Mucosa of stomach (tissue), 1 donor: Measurements from ENCODE around the gene TMEM263.

Experiments used
- H3K27me3 ChIP-seq: one replicate; pipeline ENCODE4 v1.7.0; 2013; ENCODE audit warnings: mild to moderate bottlenecking, low read length; ENCODE audit not compliant: control insufficient read depth, insufficient read depth
- H3K36me3 ChIP-seq: one replicate; pipeline ENCODE4 v1.7.0; 2013; ENCODE audit warnings: low read length; ENCODE audit not compliant: control insufficient read depth, insufficient read depth
- H3K4me1 ChIP-seq: one replicate; pipeline ENCODE4 v1.7.0; 2013; ENCODE audit warnings: mild to moderate bottlenecking, low read length; ENCODE audit not compliant: control insufficient read depth, insufficient read depth
- H3K4me3 ChIP-seq: one replicate; pipeline ENCODE4 v1.7.0; 2013; ENCODE audit warnings: low read length
- H3K9ac ChIP-seq: one replicate; pipeline ENCODE4 v1.7.0; 2013; ENCODE audit warnings: mild to moderate bottlenecking, low read length, moderate library complexity
- H3K9me3 ChIP-seq: one replicate; pipeline ENCODE4 v1.7.0; 2013; ENCODE audit warnings: mild to moderate bottlenecking, low read length, moderate library complexity; ENCODE audit not compliant: control insufficient read depth
- donor health status: Pancreatic carcinoma.

The TMEM263 gene

DNA sequence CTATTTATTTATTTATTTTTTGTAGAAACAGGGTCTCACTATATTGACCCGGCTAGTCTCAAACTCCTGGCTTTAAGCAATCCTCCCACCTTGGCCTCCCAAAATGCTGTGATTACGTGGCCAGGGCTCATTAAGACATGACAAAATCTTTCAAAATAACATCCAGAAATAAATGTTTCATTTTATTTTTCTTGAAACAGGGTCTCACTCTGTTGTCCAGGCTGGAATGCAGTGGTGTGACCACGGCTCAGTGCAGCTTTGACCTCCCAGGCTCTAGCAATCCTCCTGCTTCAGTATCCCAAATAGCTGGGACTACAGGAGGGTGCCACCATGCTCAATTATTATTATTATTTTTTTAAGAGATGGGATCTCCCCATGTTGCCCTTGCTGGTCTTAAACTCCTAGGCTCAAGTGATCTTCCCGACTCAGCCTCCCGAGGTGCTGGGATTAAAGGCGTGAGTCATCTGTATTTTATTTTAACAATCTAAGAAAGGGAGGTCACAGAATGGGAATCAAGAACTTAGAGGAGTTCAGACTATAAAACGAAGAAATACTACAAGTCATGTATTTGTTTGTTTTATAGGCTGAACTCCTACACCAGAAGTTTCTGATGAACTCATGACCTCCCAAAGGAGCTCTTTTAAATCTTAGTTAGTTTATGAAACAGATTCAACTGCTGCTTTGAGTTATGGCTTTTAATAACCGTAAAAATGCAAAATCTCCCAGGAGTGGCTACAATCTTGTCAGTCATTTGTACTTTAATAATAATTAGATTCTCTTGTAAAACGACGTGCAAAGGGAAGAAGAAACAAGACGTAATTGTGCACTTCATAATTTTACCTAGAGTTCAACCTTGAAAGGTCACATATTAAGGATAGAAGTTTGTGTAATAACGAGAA lies 2.1 kb upstream of the TMEM263 start:
- no peak overlapping the region for H3K4me3 ChIP-seq
- no peaks in the 10 kb centered on the region for H3K9me3 ChIP-seq

GRCh38 chr12:106954462-106955376 lies 988 bp upstream of the TMEM263 start:
- H3K36me3 ChIP-seq = no peaks in the 10 kb centered on the region
- no peaks in the 10 kb centered on the region for H3K9me3 ChIP-seq
- H3K9ac ChIP-seq = peak overlapping the region; percentile 49
- H3K27me3 ChIP-seq = no peaks in the 10 kb centered on the region
- H3K4me1 ChIP-seq = peaks cover 4% of the 10 kb centered on the region
- peak overlapping the region; percentile 44 for H3K4me3 ChIP-seq

More for the DNA sequence above, 2.1 kb upstream of the TMEM263 start:
- Histone ChIP-seq H3K27me3 (no peaks in the 10 kb centered on the region), H3K36me3 (no peaks in the 10 kb centered on the region), H3K9ac (no peak overlapping the region), H3K4me1 (peaks cover 3% of the 10 kb centered on the region)

DNA sequence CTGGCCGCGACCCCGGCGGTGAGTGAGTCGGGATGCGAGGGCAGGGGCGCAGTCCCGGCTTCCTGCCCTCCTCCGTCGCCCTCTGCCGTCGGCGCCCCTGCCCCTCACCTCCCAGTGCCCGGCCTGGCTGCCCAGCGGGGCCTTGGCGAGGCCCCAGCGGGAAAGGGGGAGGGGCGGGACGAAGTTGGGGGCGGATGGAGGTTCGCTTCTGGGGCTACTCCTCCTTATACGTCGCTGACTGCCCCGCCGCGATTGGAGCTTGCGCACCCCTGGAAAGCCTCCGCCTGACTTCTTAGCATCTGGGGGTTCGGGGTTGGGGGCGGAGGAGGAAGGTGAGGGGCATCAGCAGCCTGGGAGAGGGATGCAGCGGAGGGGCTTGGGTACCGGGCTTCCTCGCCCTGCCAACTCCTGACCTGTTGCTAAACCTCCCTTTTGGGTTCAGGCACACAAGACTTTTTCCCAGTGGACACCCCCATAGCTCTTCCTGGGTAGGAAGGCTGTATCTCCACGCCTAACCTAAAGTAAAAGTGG lies 406 bp downstream of the TMEM263 start:
- Histone ChIP-seq H3K4me1 (peaks cover 4% of the 10 kb centered on the region), H3K9me3 (no peaks in the 10 kb centered on the region), H3K36me3 (no peaks in the 10 kb centered on the region), H3K9ac (peak overlapping the region; percentile 92), H3K27me3 (no peaks in the 10 kb centered on the region), H3K4me3 (peak overlapping the region; percentile 99)

GRCh38 chr12:106957583-106957982 lies 1.9 kb downstream of the TMEM263 start:
- peaks cover 4% of the 10 kb centered on the region for H3K4me1 ChIP-seq
- peak overlapping the region; percentile 92 for H3K9ac ChIP-seq

GRCh38 chr12:106960443-106960842 lies 4.7 kb downstream of the TMEM263 start:
- Histone ChIP-seq H3K4me1 (peaks cover 4% of the 10 kb centered on the region), H3K9ac (no peak overlapping the region), H3K9me3 (no peaks in the 10 kb centered on the region), H3K27me3 (no peaks in the 10 kb centered on the region), H3K4me3 (no peak overlapping the region), H3K36me3 (no peaks in the 10 kb centered on the region)

More at GRCh38 chr12:106957583-106957982, 1.9 kb downstream of the TMEM263 start:
- H3K9me3 ChIP-seq = no peaks in the 10 kb centered on the region
- H3K36me3 ChIP-seq = no peaks in the 10 kb centered on the region
- peak overlapping the region; percentile 99 for H3K4me3 ChIP-seq
- no peaks in the 10 kb centered on the region for H3K27me3 ChIP-seq

DNA sequence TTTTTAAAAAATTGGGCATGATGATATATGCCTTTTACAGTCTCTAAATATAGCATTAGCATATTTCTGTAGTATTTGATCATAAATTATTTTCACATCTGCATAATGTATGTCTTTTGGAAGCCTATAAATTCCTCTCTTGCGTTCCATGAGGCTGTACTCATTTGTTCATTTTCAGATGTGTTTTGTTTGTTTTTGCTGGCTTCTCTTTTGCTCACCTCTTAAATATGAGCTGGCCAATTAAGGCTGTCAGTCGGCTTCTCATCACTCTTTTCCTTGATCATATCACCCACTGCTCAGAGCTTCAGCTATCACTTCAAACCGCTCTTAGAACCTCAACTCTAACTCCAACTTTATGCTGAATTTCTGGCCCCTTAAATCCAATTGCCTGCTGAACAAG lies 6.6 kb downstream of the TMEM263 start:
- H3K4me1 ChIP-seq = peaks cover 4% of the 10 kb centered on the region
- no peaks in the 10 kb centered on the region for H3K36me3 ChIP-seq
- no peak overlapping the region for H3K9ac ChIP-seq

DNA sequence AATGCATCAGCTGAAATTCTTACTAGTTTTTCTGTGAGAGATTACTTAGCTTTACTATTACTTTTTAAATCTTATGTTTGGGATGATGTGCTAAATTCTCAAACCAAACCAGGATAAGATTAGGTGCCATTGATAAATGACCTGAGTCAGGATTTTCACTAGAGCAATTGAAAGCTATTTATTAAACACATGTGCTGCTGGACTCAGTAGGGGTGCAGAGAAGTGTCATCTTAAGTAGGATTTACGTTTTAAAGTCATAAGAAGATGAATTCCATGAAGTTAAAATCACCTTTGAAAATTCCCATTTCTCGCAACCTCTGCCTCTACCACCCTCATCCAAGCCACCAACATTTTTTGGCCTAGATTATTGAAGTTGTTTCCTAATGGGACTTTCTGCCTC lies 8.8 kb downstream of the TMEM263 start:
- H3K9me3 ChIP-seq = no peaks in the 10 kb centered on the region
- H3K4me3 ChIP-seq = no peak overlapping the region
- no peaks in the 10 kb centered on the region for H3K4me1 ChIP-seq
- no peaks in the 10 kb centered on the region for H3K36me3 ChIP-seq
- H3K9ac ChIP-seq = no peak overlapping the region
- H3K27me3 ChIP-seq = no peaks in the 10 kb centered on the region

More for the DNA sequence above, 6.6 kb downstream of the TMEM263 start:
- no peaks in the 10 kb centered on the region for H3K9me3 ChIP-seq
- no peaks in the 10 kb centered on the region for H3K27me3 ChIP-seq
- no peak overlapping the region for H3K4me3 ChIP-seq

DNA sequence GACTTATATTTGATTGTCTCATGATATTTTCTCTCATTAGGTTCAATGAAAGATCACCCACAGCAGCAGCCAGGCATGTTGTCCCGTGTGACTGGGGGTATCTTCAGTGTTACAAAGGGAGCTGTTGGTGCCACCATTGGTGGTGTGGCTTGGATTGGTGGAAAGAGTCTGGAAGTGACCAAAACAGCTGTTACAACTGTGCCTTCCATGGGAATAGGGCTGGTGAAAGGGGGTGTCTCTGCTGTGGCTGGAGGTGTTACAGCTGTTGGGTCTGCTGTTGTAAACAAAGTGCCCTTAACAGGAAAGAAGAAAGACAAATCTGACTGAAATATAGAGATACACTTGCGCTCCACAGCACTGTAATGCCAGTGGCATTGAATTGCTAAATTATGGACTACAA lies 15.4 kb downstream of the TMEM263 start:
- Histone ChIP-seq H3K9ac (no peak overlapping the region), H3K27me3 (no peaks in the 10 kb centered on the region), H3K9me3 (no peaks in the 10 kb centered on the region), H3K4me3 (no peak overlapping the region), H3K36me3 (no peaks in the 10 kb centered on the region), H3K4me1 (peaks cover 22% of the 10 kb centered on the region)

DNA sequence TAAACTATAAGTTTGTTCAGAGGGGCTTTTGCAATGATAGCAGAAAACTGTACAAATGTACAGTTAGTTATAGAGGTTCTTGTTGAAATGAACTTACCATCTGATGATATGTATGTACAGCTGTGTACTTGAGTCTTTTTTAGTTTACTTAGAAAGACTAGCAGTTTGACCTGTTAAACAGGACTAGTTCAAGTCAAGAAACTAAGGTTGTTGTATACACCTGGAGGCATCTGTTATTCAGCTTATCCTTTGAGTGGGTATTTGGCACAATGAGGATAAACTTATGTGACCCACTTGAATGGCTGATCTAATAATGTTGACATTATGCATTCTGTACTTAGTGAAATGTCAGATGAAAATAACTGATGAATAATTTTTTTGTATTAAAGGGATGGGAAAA lies 17.8 kb downstream of the TMEM263 start:
- peaks cover 42% of the 10 kb centered on the region for H3K4me1 ChIP-seq
- H3K9me3 ChIP-seq = no peaks in the 10 kb centered on the region
- no peaks in the 10 kb centered on the region for H3K27me3 ChIP-seq
- H3K9ac ChIP-seq = no peak overlapping the region
- no peaks in the 10 kb centered on the region for H3K36me3 ChIP-seq
- H3K4me3 ChIP-seq = no peak overlapping the region

DNA sequence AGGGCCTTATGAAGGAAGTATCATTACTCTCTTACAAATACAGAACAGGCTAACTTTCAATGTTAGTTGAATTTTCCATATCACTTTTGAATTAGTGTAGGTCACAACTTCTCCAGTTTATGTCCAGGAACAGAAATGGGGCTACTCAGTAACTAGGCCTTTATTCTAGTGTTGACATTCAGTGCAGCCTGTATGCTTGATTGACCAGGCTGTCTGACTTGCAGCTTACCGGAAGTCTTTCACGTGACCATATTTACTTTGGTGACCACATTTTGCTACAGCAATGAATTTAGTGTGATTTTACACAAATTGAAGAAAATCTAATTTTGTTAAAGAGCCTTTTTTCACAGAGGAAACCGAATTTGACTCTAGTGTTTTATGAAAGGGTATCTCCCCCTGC lies 18.8 kb downstream of the TMEM263 start:
- H3K4me3 ChIP-seq = no peak overlapping the region
- H3K9me3 ChIP-seq = no peaks in the 10 kb centered on the region
- H3K36me3 ChIP-seq = no peaks in the 10 kb centered on the region
- H3K4me1 ChIP-seq = peaks cover 50% of the 10 kb centered on the region
- no peak overlapping the region for H3K9ac ChIP-seq
- H3K27me3 ChIP-seq = no peaks in the 10 kb centered on the region

DNA sequence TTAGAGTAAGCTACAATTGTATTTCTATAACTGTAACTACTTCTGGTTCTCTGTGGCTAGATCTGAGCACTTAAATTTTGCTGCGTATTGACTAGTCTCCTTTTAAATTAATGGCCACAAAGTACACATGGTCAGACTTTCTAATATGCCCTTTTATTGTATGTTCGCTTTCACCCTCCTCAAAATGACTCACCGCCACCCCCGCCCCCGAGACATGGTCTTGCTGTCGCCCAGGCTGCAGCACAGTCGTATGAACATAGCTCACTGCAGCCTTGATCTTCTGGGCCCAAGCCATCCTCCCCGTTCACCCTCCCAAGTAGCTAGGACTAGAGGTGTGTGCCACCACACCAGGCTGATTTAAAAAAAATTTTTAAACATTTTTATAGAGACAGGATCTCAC lies 19.4 kb downstream of the TMEM263 start:
- no peaks in the 10 kb centered on the region for H3K27me3 ChIP-seq
- H3K9ac ChIP-seq = no peak overlapping the region
- H3K4me1 ChIP-seq = peaks cover 50% of the 10 kb centered on the region
- H3K4me3 ChIP-seq = no peak overlapping the region
- no peaks in the 10 kb centered on the region for H3K36me3 ChIP-seq
- H3K9me3 ChIP-seq = no peaks in the 10 kb centered on the region
